ENCODE data around the gene CLECL1. TPM values are rescaled to one million over a fixed set of nuclear protein-coding genes. Genes with fewer than 3 reads are reported as not detected.
"Not testable (repeated sequence)": the region's sequence is repeated elsewhere in the genome, so short reads cannot be mapped to it uniquely, and the experiment has no call there.

The CLECL1 gene
- total RNA-seq, 1 experiment from 2014 or later = not detected

DNA sequence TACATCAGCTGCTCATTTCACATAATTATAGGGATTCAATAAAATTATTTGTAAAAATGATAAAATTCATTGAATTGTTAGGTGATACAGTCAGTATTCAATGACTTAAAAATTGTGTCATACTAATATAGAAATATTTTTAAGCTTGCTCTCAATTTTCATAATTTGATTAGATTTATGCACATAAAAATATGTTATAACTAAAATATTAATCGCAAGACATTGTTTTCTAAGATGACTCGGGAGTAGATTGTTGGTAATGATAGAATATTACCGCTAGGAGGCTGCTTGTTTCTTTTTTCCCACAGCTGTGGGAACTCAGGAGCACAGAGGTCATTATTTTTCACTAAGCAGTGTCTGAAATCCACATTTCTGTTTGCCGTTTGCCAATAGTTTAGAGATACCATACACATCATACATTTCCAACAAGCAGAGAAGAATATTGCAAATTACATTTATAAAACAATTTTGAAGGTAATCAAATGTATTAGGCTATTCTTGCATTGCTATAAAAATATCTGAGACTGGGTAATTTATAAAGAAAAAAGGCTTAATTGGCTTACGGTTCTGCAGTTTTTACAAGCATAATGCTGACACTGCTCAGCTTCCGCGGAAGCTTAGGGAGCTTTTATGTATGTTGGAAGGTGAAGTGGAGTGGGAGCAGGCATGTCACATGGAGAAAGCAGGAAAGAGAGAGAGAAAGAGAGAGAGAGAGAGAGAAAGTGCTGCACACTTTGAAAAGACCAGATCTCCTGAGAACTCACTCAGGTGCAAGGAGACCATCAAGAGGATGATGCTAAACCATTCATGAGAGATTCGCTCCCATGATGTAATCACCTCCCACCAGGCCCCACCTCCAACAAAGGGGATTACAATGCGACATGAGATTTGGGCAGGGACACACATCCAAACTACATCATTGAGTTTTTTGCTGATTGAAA lies 18.6 kb upstream of the CLECL1 start:
- peak; percentile 40 for DNase-seq (ENCODE audit: low spot score)

DNA sequence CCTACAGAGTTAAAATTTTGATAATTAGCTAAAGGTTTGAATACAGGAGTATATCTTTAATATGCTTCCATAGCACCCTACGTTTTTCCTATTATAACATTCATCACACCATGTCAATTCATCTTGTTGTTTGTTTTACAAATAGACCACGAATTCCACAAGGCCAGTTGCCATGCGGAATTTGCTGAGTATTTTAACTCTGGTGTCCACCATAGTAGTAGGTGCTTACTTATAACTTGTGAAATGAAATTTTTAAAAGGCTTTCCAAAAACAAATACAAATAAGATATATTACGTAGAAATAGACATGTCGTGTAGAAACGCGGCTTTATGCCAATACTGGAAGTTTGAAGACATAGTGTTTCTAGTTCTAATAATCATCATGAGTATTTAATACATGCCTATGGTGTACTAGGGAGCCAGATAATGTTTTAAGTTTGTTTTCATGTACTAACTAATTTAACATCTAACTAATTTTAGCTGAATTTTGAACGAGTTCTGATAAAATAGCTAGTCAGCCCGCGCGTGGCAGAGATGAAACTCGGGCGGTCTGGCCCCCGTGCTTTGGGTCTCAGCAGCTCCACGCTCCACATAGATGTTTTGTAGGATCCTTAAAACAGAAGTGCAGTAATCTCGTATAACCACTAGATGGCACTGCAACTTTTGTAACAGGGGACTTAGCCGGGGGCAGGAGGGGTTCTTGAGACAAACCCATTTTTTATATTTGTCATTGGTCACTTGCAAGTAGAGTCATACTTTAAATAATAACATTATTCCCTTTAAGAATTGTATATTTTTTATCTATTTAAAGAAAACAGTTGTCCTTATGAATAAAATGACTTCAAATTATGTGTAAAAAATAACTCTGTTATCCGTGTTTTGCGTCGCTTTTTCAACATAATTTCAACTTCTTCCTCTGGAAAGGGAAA lies 17.6 kb upstream of the CLECL1 start:
- DNase-seq (ENCODE audit: low spot score) = peak; percentile 63

- DNase-seq (ENCODE audit: low spot score) = no peak
These were observed 16.7 kb upstream of the CLECL1 start for GRCh38 chr12:9749640-9750039.

- DNase-seq (ENCODE audit: low spot score) = no peak
These were observed 12.3 kb upstream of the CLECL1 start for GRCh38 chr12:9745199-9745598.

GRCh38 chr12:9742661-9743060 lies 9.8 kb upstream of the CLECL1 start:
- DNase-seq (ENCODE audit: low spot score) = no peak

DNA sequence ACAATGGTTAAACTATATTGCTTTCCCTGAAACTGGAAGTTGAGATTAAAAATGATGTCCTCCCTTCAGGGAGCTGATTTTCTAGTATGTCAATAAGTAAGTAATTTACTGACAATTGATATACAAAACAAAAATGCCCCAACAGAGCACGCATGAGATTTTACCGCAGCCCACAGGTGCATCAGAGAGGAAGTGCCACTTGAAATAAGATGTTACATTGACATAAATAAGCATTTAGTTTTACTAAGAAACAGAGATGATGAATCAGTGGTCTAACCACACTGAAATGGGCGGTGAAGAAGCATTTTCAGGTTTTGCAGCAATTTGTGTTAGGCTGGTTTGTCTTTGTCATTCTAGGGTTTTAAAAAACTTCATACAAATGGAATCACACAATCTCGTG lies 8.8 kb upstream of the CLECL1 start:
- no peak for DNase-seq (ENCODE audit: low spot score)

- no peak for DNase-seq (ENCODE audit: low spot score)
These were observed 7.3 kb upstream of the CLECL1 start for GRCh38 chr12:9740106-9740750.

DNA sequence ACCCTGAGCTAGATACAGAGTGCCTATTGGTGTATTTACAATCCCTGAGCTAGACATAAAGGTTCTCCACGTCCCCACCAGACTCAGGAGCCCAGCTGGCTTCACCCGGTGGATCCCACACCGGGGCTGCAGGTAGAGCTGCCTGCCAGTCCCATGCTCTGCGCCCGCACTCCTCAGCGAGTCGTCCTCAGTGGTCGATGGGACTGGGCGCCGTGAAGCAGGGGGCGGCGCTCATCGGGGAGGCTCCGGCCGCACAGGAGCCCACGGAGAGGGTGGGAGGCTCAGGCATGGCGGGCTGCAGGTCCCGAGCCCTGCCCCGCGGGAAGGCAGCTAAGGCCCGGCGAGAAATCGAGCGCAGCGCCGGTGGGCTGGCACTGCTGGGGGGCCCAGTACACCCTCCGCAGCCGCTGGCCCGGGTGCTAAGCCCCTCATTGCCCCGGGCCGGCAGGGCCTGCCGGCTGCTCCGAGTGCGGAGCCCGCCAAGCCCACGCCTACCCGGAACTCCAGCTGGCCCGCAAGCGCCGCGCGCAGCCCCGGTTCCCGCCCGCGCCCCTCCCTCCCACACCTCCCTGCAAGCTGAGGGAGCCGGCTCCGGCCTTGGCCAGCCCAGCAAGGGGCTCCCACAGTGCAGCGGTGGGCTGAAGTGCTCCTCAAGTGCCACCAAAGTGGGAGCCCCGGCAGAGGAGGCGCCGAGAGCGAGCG lies 6.7 kb upstream of the CLECL1 start:
- DNase-seq (ENCODE audit: low spot score) = not testable (repeated sequence)

DNA sequence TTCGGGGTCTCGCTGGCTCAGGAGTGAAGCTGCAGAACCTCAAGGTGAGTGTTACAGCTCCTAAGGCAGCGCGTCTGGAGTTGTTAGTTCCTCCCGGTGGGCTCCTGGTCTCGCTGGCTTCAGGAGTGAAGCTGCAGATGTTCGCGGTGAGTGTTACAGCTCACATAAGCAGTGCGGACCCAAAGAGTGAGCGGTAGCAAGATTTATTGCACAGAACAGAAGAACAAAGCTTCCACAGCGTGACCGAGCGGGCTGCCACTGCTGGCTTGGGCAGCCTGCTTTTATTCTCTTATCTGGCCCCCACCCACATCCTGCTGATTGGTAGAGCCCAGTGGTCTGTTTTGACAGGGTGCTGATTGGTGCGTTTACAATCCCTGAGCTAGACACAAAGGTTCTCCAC lies 6.0 kb upstream of the CLECL1 start:
- not testable (repeated sequence) for DNase-seq (ENCODE audit: low spot score)

GRCh38 chr12:9736936-9737705 lies 4.2 kb upstream of the CLECL1 start:
- DNase-seq (ENCODE audit: low spot score) = no peak

DNA sequence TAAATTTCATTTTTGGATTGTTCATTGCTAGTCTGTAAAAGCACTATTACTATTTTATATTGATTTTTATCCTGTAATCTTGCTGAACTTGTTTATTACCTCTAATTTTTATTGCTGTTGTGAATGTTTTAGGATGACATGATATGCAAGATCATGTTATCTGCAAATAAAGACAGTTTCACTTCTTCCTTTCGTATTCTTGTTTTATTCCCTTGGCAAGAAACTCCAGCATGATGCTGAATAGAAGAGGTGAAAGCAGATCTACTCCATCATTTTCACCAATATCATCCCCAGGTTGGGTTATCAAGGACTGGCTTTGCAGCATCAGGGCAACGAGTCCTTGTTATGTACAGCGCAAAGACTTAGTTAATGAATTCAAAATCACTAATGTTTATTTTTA lies 2.7 kb upstream of the CLECL1 start:
- DNase-seq (ENCODE audit: low spot score) = no peak

DNA sequence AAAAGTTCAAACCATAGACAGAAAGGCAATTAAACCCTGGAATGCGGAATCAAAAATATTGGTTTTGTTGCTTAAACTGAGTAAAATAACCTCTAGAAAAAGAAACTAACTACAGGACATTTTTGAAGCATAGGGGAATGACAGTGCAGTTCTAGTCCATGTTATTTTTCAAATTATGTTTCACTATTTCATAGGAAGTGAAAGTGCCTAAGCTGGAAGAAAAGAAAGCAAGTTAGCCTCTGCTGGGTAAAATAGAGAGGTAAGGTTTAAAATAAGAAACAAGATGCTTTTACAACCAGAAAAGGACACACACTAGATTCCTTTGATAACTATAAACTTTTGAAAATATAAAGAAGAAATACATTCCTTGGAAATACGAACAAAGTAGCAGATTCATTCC lies 1.1 kb downstream of the CLECL1 start:
- DNase-seq (ENCODE audit: low spot score) = no peak

- DNase-seq (ENCODE audit: low spot score) = no peak
These were observed 1.5 kb downstream of the CLECL1 start for GRCh38 chr12:9731393-9731792.

GRCh38 chr12:9730591-9730990 lies 2.3 kb downstream of the CLECL1 start:
- no peak for DNase-seq (ENCODE audit: low spot score)

DNA sequence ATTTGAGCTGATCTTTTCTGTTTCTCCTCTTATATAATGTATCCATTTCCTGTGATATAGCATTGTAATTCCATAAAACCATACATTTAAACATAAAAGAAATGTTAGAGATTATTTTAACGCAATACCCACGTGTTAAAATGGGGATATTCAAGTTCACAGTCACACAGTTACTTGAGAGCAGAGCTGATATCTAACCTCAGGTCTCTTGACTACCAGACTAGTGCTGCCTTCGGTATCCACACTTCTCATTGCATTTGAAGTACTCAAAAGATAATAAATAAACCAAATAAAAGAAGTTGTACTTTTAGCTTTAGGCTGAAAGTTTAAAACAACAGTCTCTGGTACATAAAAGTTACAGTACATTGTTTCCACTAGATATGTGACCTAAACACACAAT lies 2.9 kb downstream of the CLECL1 start:
- no peak for DNase-seq (ENCODE audit: low spot score)

DNA sequence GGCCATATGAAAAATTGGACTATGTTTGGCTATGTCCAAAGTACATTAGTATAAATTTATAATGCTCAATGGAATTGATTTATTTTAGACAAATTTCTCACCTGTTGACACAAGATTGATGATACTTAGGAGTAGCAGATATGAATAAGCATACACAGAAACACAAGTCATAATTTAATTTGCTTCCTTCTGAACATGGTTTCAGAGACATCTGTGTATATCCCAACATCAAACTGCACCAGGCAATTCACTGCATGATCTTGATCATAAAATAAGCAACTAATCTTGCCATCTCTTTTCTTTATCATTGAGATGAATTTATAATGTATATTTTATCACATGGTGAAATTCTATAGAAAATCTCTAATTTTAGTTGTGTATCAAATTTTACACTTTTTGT lies 3.8 kb downstream of the CLECL1 start:
- no peak for DNase-seq (ENCODE audit: low spot score)

- DNase-seq (ENCODE audit: low spot score) = no peak
These were observed 5.1 kb downstream of the CLECL1 start for GRCh38 chr12:9727813-9728212.

GRCh38 chr12:9725213-9725870 lies 7.6 kb downstream of the CLECL1 start:
- DNase-seq (ENCODE audit: low spot score) = no peak

GRCh38 chr12:9724023-9724422 lies 8.9 kb downstream of the CLECL1 start:
- DNase-seq (ENCODE audit: low spot score) = no peak

Data from HT-29 (cell line).